Activated CD4-positive, alpha-beta memory T cell treated with anti-CD3 and anti-CD28 coated beads for 36 hours (primary cell): Measurements from ENCODE around the gene CIB1. TPM values are rescaled to one million over a fixed set of nuclear protein-coding genes. Genes with fewer than 3 reads are reported as not detected.

Source experiments
- CTCF ChIA-PET: fragments of 350-600 bp; sonication (Branson Sonifier 250); formaldehyde crosslinking; loops from one replicate; lab custom pipeline; 2021; ENCODE audit warnings: antibody characterized with exemption, inconsistent platforms; lab: Charles Lee
- POLR2A ChIA-PET: fragments of 350-600 bp; sonication (Branson Sonifier 250); formaldehyde crosslinking; loops from one replicate; lab custom pipeline; 2021; ENCODE audit warnings: antibody characterized with exemption; lab: Charles Lee
- DNase-seq: peaks from one replicate; pipeline ENCODE4 v3.0.0-alpha.2; 2020
- H3K27ac Mint-ChIP-seq: one replicate; pipeline ENCODE4 v1.8.0; 2021; ENCODE audit warnings: mixed read lengths
- H3K27me3 Mint-ChIP-seq: one replicate; pipeline ENCODE4 v1.8.0; 2021; ENCODE audit warnings: mixed read lengths
- H3K36me3 Mint-ChIP-seq: one replicate; pipeline ENCODE4 v1.8.0; 2021; ENCODE audit warnings: mixed read lengths
- H3K4me1 Mint-ChIP-seq: one replicate; pipeline ENCODE4 v1.8.0; 2021; ENCODE audit warnings: low read depth, mixed read lengths
- H3K4me3 Mint-ChIP-seq: one replicate; pipeline ENCODE4 v1.8.0; 2021; ENCODE audit warnings: mild to moderate bottlenecking, mixed read lengths
- H3K9me3 Mint-ChIP-seq: one replicate; pipeline ENCODE4 v1.8.0; 2021; ENCODE audit warnings: mixed read lengths
- intact Hi-C: fragments of 100-400 bp; cut with micrococcal nuclease; formaldehyde crosslinking; loops from one replicate; pipeline ENCODE4 v1.15.1; 2023
- total RNA-seq, 2 experiments: library from RNA; stranded (reverse); gene quantifications; one replicate each; pipeline ENCODE4 v1.2.3, GENCODE V29; 2021

The CIB1 gene
- total RNA-seq, 2 experiments from 2014 or later, result 162 to 170 TPM

- H3K36me3 Mint-ChIP-seq, result peaks cover 26% of the 10 kb centered on the region
- no peaks in the 10 kb centered on the region for H3K27me3 Mint-ChIP-seq
- ChIA-PET CTCF (no interaction called here), POLR2A (no interaction called here)
- intact Hi-C loops, result no loop called here
- DNase-seq, result no peak
- peaks cover 33% of the 10 kb centered on the region for H3K4me1 Mint-ChIP-seq
- no peak overlapping the region for H3K27ac Mint-ChIP-seq
- no peak overlapping the region for H3K4me3 Mint-ChIP-seq
- H3K9me3 Mint-ChIP-seq, result no peaks in the 10 kb centered on the region
Observed at GRCh38 chr15:90227336-90227735, 6.4 kb downstream of the CIB1 start.

GRCh38 chr15:90225504-90226234, 8.1 kb downstream of the CIB1 start:
- Mint-ChIP-seq H3K4me1 (peaks cover 17% of the 10 kb centered on the region), H3K27me3 (no peaks in the 10 kb centered on the region), H3K27ac (no peak overlapping the region), H3K4me3 (no peak overlapping the region), H3K36me3 (peaks cover 17% of the 10 kb centered on the region), H3K9me3 (no peaks in the 10 kb centered on the region)
- ChIA-PET CTCF (interaction anchor here (0.9 kb wide), 1 partner anchor 139 kb away, joined by 3 read pairs; no protein-coding TSS in a partner anchor), POLR2A (no interaction called here)
- intact Hi-C loops, result no loop called here
- DNase-seq, result no peak

- DNase-seq, result no peak
- H3K27ac Mint-ChIP-seq, result no peak overlapping the region
- POLR2A ChIA-PET, result no interaction called here
- intact Hi-C loops, result no loop called here
- H3K27me3 Mint-ChIP-seq, result no peaks in the 10 kb centered on the region
- H3K9me3 Mint-ChIP-seq, result no peaks in the 10 kb centered on the region
- no peak overlapping the region for H3K4me3 Mint-ChIP-seq
- CTCF ChIA-PET, result interaction anchor here (0.9 kb wide), 1 partner anchor 138 kb away, joined by 3 read pairs; no protein-coding TSS in a partner anchor
- peaks cover 10% of the 10 kb centered on the region for H3K4me1 Mint-ChIP-seq
- peaks cover 16% of the 10 kb centered on the region for H3K36me3 Mint-ChIP-seq
Observed at GRCh38 chr15:90225047-90225446, 8.7 kb downstream of the CIB1 start.

- ChIA-PET CTCF (no interaction called here), POLR2A (no interaction called here)
- intact Hi-C loops, result no loop called here
- H3K9me3 Mint-ChIP-seq, result no peaks in the 10 kb centered on the region
- H3K27me3 Mint-ChIP-seq, result no peaks in the 10 kb centered on the region
- no peak overlapping the region for H3K4me3 Mint-ChIP-seq
- H3K36me3 Mint-ChIP-seq, result peaks cover 2% of the 10 kb centered on the region
- H3K27ac Mint-ChIP-seq, result no peak overlapping the region
- peaks cover 4% of the 10 kb centered on the region for H3K4me1 Mint-ChIP-seq
- DNase-seq, result no peak
Observed at GRCh38 chr15:90223441-90224165, 10.1 kb downstream of the CIB1 start.

GRCh38 chr15:90222547-90222946, 11.2 kb downstream of the CIB1 start:
- intact Hi-C loops, result no loop called here
- peaks cover 4% of the 10 kb centered on the region for H3K4me1 Mint-ChIP-seq
- peaks cover 2% of the 10 kb centered on the region for H3K36me3 Mint-ChIP-seq
- POLR2A ChIA-PET, result interaction anchor here (1.1 kb wide), 1 partner anchor 9 kb away, joined by 3 read pairs; no protein-coding TSS in a partner anchor
- no peaks in the 10 kb centered on the region for H3K27me3 Mint-ChIP-seq
- H3K9me3 Mint-ChIP-seq, result no peaks in the 10 kb centered on the region
- no peak for DNase-seq
- CTCF ChIA-PET, result interaction anchor here (0.6 to 0.7 kb wide), 3 partner anchors 22 to 1598 kb away, joined by 3 to 5 read pairs (median 3); no protein-coding TSS in a partner anchor
- no peak overlapping the region for H3K4me3 Mint-ChIP-seq
- H3K27ac Mint-ChIP-seq, result no peak overlapping the region

- Mint-ChIP-seq H3K4me1 (peaks cover 4% of the 10 kb centered on the region), H3K4me3 (no peak overlapping the region), H3K9me3 (no peaks in the 10 kb centered on the region), H3K27me3 (no peaks in the 10 kb centered on the region), H3K27ac (no peak overlapping the region), H3K36me3 (peaks cover 2% of the 10 kb centered on the region)
- ChIA-PET CTCF (interaction anchor here (0.7 to 3.5 kb wide), 17 partner anchors 9 to 146 kb away, joined by 3 to 14 read pairs (median 5); partner anchors contain the start of genes CIB1, GDPGP1 and SEMA4B), POLR2A (interaction anchor here (0.9 kb wide), 1 partner anchor 44 kb away, joined by 3 read pairs; the partner anchor contains the start of gene NGRN)
- intact Hi-C loops, result no loop called here
- DNase-seq, result peak; percentile 51
Observed at GRCh38 chr15:90221246-90221900, 12.4 kb downstream of the CIB1 start.

- intact Hi-C loops, result no loop called here
- peak; percentile 67 for DNase-seq
- CTCF ChIA-PET, result interaction anchor here (0.7 to 3.5 kb wide), 10 partner anchors 12 to 344 kb away, joined by 3 to 14 read pairs (median 4); partner anchors contain the start of gene SEMA4B
- peaks cover 2% of the 10 kb centered on the region for H3K36me3 Mint-ChIP-seq
- peaks cover 8% of the 10 kb centered on the region for H3K4me1 Mint-ChIP-seq
- POLR2A ChIA-PET, result interaction anchor here (1.0 kb wide), 1 partner anchor 14 kb away, joined by 3 read pairs; the partner anchor contains the start of genes CIB1 and GDPGP1
- no peaks in the 10 kb centered on the region for H3K27me3 Mint-ChIP-seq
- no peak overlapping the region for H3K27ac Mint-ChIP-seq
- H3K4me3 Mint-ChIP-seq, result no peak overlapping the region
- no peaks in the 10 kb centered on the region for H3K9me3 Mint-ChIP-seq
Observed at GRCh38 chr15:90219421-90220141, 14.2 kb downstream of the CIB1 start.

GRCh38 chr15:90217671-90218394, 15.9 kb downstream of the CIB1 start:
- ChIA-PET CTCF (interaction anchor here (0.6 to 3.4 kb wide), 7 partner anchors 13 to 342 kb away, joined by 3 to 11 read pairs (median 3); no protein-coding TSS in a partner anchor), POLR2A (no interaction called here)
- Mint-ChIP-seq H3K27me3 (no peaks in the 10 kb centered on the region), H3K9me3 (no peaks in the 10 kb centered on the region), H3K4me3 (no peak overlapping the region), H3K36me3 (peaks cover 2% of the 10 kb centered on the region), H3K4me1 (peaks cover 14% of the 10 kb centered on the region), H3K27ac (no peak overlapping the region)
- intact Hi-C loops, result no loop called here
- DNase-seq, result no peak

GRCh38 chr15:90214553-90215196, 19.1 kb downstream of the CIB1 start:
- POLR2A ChIA-PET, result no interaction called here

GRCh38 chr15:90213818-90214204, 19.9 kb downstream of the CIB1 start:
- ChIA-PET CTCF (interaction anchor here (0.9 to 3.3 kb wide), 4 partner anchors 13 to 71 kb away, joined by 3 to 12 read pairs (median 3); partner anchors contain the start of gene SEMA4B), POLR2A (no interaction called here)
- no peak for DNase-seq
- H3K27ac Mint-ChIP-seq, result no peak overlapping the region
- H3K27me3 Mint-ChIP-seq, result no peaks in the 10 kb centered on the region
- H3K9me3 Mint-ChIP-seq, result no peaks in the 10 kb centered on the region
- no peak overlapping the region for H3K4me3 Mint-ChIP-seq
- intact Hi-C loops, result no loop called here
- peaks cover 31% of the 10 kb centered on the region for H3K4me1 Mint-ChIP-seq
- peaks cover 2% of the 10 kb centered on the region for H3K36me3 Mint-ChIP-seq

More at GRCh38 chr15:90214553-90215196, 19.1 kb downstream of the CIB1 start:
- Mint-ChIP-seq H3K27ac (no peak overlapping the region), H3K36me3 (peaks cover 2% of the 10 kb centered on the region), H3K4me3 (no peak overlapping the region), H3K27me3 (no peaks in the 10 kb centered on the region), H3K4me1 (peaks cover 28% of the 10 kb centered on the region), H3K9me3 (no peaks in the 10 kb centered on the region)
- CTCF ChIA-PET, result interaction anchor here (0.6 to 3.3 kb wide), 4 partner anchors 14 to 340 kb away, joined by 3 to 12 read pairs (median 4); partner anchors contain the start of gene SEMA4B
- no peak for DNase-seq
- intact Hi-C loops, result no loop called here
